AG08396 (cell line): ENCODE measurements around the gene UTS2R.
"Not testable (repeated sequence)": the region's sequence is repeated elsewhere in the genome, so short reads cannot be mapped to it uniquely, and the experiment has no call there.

Source experiments
- DNase-seq: peaks from one replicate; pipeline ENCODE4 v3.0.0; 2012; ENCODE audit warnings: low spot score, mixed read lengths

The UTS2R gene

GRCh38 chr17:82334204-82334621, 37.4 kb upstream of the UTS2R start:
- DNase-seq = no peak

- peak; percentile 70 for DNase-seq
These were observed 36.8 kb upstream of the UTS2R start for GRCh38 chr17:82334622-82335394.

- peak; percentile 87 for DNase-seq
These were observed 32.5 kb upstream of the UTS2R start for GRCh38 chr17:82338858-82339633.

GRCh38 chr17:82339634-82340580, 31.7 kb upstream of the UTS2R start:
- no peak for DNase-seq

- no peak for DNase-seq
These were observed 29.0 kb upstream of the UTS2R start for GRCh38 chr17:82342361-82343079.

- DNase-seq = no peak
These were observed 28.0 kb upstream of the UTS2R start for GRCh38 chr17:82343560-82343959.

GRCh38 chr17:82344175-82344907, 27.2 kb upstream of the UTS2R start:
- DNase-seq = no peak

- DNase-seq = no peak
These were observed 26.2 kb upstream of the UTS2R start for GRCh38 chr17:82345151-82345976.

- DNase-seq = no peak
These were observed 24.9 kb upstream of the UTS2R start for GRCh38 chr17:82346342-82347300.

- DNase-seq = not testable (repeated sequence)
These were observed 23.6 kb upstream of the UTS2R start for GRCh38 chr17:82347994-82348393.

GRCh38 chr17:82348434-82348833, 23.1 kb upstream of the UTS2R start:
- no peak for DNase-seq

- no peak for DNase-seq
These were observed 22.7 kb upstream of the UTS2R start for GRCh38 chr17:82348866-82349265.

- DNase-seq = no peak
These were observed 22.3 kb upstream of the UTS2R start for GRCh38 chr17:82349287-82349701.

- DNase-seq = no peak
These were observed 21.2 kb upstream of the UTS2R start for GRCh38 chr17:82350182-82351030.

- DNase-seq = no peak
These were observed 20.3 kb upstream of the UTS2R start for GRCh38 chr17:82351254-82351712.

GRCh38 chr17:82351713-82352488, 19.7 kb upstream of the UTS2R start:
- peak; percentile 91 for DNase-seq

GRCh38 chr17:82353484-82353883, 18.1 kb upstream of the UTS2R start:
- no peak for DNase-seq
